ENCODE data around the gene MYCN.

The MYCN gene

GRCh38 chr2:15931950-15932349 is 8.4 kb upstream of the MYCN start:
- TF ChIP-seq CTCF (IDR thresholded peaks at IDR 0.05; ENCODE audit: low read depth, low read length, missing control alignments): no peak

GRCh38 chr2:15932394-15933183 is 7.8 kb upstream of the MYCN start:
- H3K4me3 ChIP-seq (replicated peaks; ENCODE audit: low read depth, low read length): no peak overlapping the region
- DNase-seq (ENCODE audit: extremely low read depth, low read depth): no peak
- no peak for TF ChIP-seq CTCF (IDR thresholded peaks at IDR 0.05; ENCODE audit: low read depth, low read length, missing control alignments)

More at GRCh38 chr2:15931950-15932349, 8.4 kb upstream of the MYCN start:
- DNase-seq (ENCODE audit: extremely low read depth, low read depth): no peak
- H3K4me3 ChIP-seq (replicated peaks; ENCODE audit: low read depth, low read length): no peak overlapping the region

- H3K4me3 ChIP-seq (replicated peaks; ENCODE audit: low read depth, low read length): no peak overlapping the region
- no peak for TF ChIP-seq CTCF (IDR thresholded peaks at IDR 0.05; ENCODE audit: low read depth, low read length, missing control alignments)
- DNase-seq (ENCODE audit: extremely low read depth, low read depth): no peak
These were observed 7.0 kb upstream of the MYCN start for GRCh38 chr2:15933184-15933845.

GRCh38 chr2:15934291-15934945 is 5.9 kb upstream of the MYCN start:
- no peak for TF ChIP-seq CTCF (IDR thresholded peaks at IDR 0.05; ENCODE audit: low read depth, low read length, missing control alignments)
- H3K4me3 ChIP-seq (replicated peaks; ENCODE audit: low read depth, low read length): no peak overlapping the region
- DNase-seq (ENCODE audit: extremely low read depth, low read depth): no peak

GRCh38 chr2:15935189-15935588 is 5.2 kb upstream of the MYCN start:
- no peak for DNase-seq (ENCODE audit: extremely low read depth, low read depth)
- TF ChIP-seq CTCF (IDR thresholded peaks at IDR 0.05; ENCODE audit: low read depth, low read length, missing control alignments): no peak

GRCh38 chr2:15935675-15936074 is 4.7 kb upstream of the MYCN start:
- no peak for DNase-seq (ENCODE audit: extremely low read depth, low read depth)
- no peak overlapping the region for H3K4me3 ChIP-seq (replicated peaks; ENCODE audit: low read depth, low read length)
- TF ChIP-seq CTCF (IDR thresholded peaks at IDR 0.05; ENCODE audit: low read depth, low read length, missing control alignments): no peak

More at GRCh38 chr2:15935189-15935588, 5.2 kb upstream of the MYCN start:
- no peak overlapping the region for H3K4me3 ChIP-seq (replicated peaks; ENCODE audit: low read depth, low read length)

Data from HFF-Myc (cell line).